Heart right ventricle (tissue), 16 donors: ENCODE data around the gene DELE1. TPM values are rescaled to one million over a fixed set of nuclear protein-coding genes. Genes with fewer than 3 reads are reported as not detected.
A peak's percentile ranks its signal among the peaks of the same experiment; 100 is the strongest.

ENCODE experiments used
- ATAC-seq, 8 donors: fragments of 200-7000 bp; cut with Tn5 transposase; one replicate each; pipeline ENCODE4 v1.9.1; 2020; ENCODE audit warnings: mild to moderate bottlenecking in 8 of 8, moderate library complexity in 8 of 8, moderate number of reproducible peaks in 1 of 8
- DNase-seq, 2 donors: peaks; one replicate each; pipeline ENCODE4 v3.0.0-alpha.2; 2020
- H3K27ac ChIP-seq, 10 donors: fragments of 200-600 bp; sonication (generic) in 2 of 10; one replicate each; pipeline versions ENCODE4 v1.5.0 to v1.8.0; 2020 to 2022; ENCODE audit warnings: mild to moderate bottlenecking in 3 of 10
- H3K27me3 ChIP-seq, 7 donors: fragments of 200-600 bp; one replicate each; pipeline ENCODE4 v1.8.0; 2021 to 2022; ENCODE audit warnings: mild to moderate bottlenecking in 2 of 7
- H3K36me3 ChIP-seq, 9 donors: fragments of 200-600 bp; sonication (generic) in 1 of 9; one replicate each; pipeline versions ENCODE4 v1.5.0 to v1.8.0; 2020 to 2022; ENCODE audit warnings: mild to moderate bottlenecking in 2 of 9
- H3K4me1 ChIP-seq, 9 donors: fragments of 200-600 bp; sonication (generic) in 1 of 9; one replicate each; pipeline versions ENCODE4 v1.5.0 to v1.8.0; 2020 to 2022; ENCODE audit warnings: mild to moderate bottlenecking in 4 of 9
- H3K4me3 ChIP-seq, 10 donors: fragments of 200-600 bp; sonication (generic) in 2 of 10; one replicate each; pipeline versions ENCODE4 v1.5.0 to v1.8.0; 2020 to 2022; ENCODE audit warnings: mild to moderate bottlenecking in 7 of 10, moderate library complexity in 2 of 10
- H3K9me3 ChIP-seq, 11 donors: fragments of 200-600 bp in 10 of 11; sonication (generic) in 2 of 11; one replicate each; pipeline versions ENCODE4 v1.5.0 to v1.8.0; 2013 to 2022; ENCODE audit warnings: mild to moderate bottlenecking in 2 of 11, control low read depth in 1 of 11, moderate library complexity in 1 of 11
- CTCF ChIP-seq, 9 donors: fragments of 200-600 bp; sonication (generic) in 2 of 9; IDR thresholded peaks; one replicate each; pipeline versions ENCODE4 v1.5.0 to v1.8.0; 2021 to 2022; ENCODE audit warnings: antibody characterized with exemption in 9 of 9, mild to moderate bottlenecking in 5 of 9, moderate library complexity in 1 of 9
- WGBS, 2 donors: extraction: QIAGEN DNeasy Blood & Tissue Kit; methylation state at CpG; one replicate each; pipeline ENCODE4 v1.1.7; 2013; ENCODE audit warnings: inconsistent platforms in 1 of 2; 5-methylcytosine and 5-hydroxymethylcytosine counted together
- intact Hi-C, 10 donors: fragments of 100-400 bp; cut with DNase I; formaldehyde crosslinking; loops; one replicate each; pipeline versions ENCODE4 v1.11.1 to v1.14.2; 2022
- polyA plus RNA-seq, 2 donors: library from polyadenylated mRNA; stranded (reverse); fragments of 200-250 nt; gene quantifications; one replicate each; pipeline ENCODE4 v1.2.3, GENCODE V29; 2013
- total RNA-seq, 10 donors: library from RNA; stranded (reverse); fragmentation: NEBNext Ultra II Directional in 3 of 10; extraction: Animal tissue kit (Norgen Biotek cat#: 25700) in 3 of 10; gene quantifications; one replicate each; pipeline versions ENCODE4 v1.2.1 to v1.2.4, GENCODE V29; 2021 to 2023
- donor health status: Arrhythmogenic right ventricular cardiomyopathy.
- donor health status: ischemic (EF 13 %, LVEDD 7.1; RV severe dilation, severe dysfunction).
- donor health status: healthy with polysubstance abuse.
- donor health status: DM: no; HTN: yes; CAD: no.
- donor health status: DM: no; HTN: no; CAD: no.
- donor health status: ischemic (EF 25% LVEDD 6.9; RV normal size, moderate dysfunction).
- donor health status: ischemic (EF 25% LVEDD 5.7; RV mildly dilated, moderate dysfunction).
- donor health status: healthy.
- donor health status: DM: yes; HTN: yes; CAD: no.
- donor health status: Ischemic cardiomyopathy.
- donor health status: ischemic (EF 35%, LVEDD 5.7; RV mildly dilated, moderate dysfunction).
- donor health status: nonischemic (EF 11% LVEDD 7.7; RV severe dilation, severe dysfunction).
- donor health status: DM: yes; HTN: yes; CAD: no.
- donor health status: PGD.
- donor health status: ischemic (EF 29% LVEDD 5.4; RV normal size, mild dysfunction).
- donor health status: nonischemic (EF 23%, LVEDD 6.1; RV moderate dilation, normal function).

The DELE1 gene
- total and polyA plus RNA-seq, 12 donors, result 50.1 to 192 (median 113) TPM

DNA sequence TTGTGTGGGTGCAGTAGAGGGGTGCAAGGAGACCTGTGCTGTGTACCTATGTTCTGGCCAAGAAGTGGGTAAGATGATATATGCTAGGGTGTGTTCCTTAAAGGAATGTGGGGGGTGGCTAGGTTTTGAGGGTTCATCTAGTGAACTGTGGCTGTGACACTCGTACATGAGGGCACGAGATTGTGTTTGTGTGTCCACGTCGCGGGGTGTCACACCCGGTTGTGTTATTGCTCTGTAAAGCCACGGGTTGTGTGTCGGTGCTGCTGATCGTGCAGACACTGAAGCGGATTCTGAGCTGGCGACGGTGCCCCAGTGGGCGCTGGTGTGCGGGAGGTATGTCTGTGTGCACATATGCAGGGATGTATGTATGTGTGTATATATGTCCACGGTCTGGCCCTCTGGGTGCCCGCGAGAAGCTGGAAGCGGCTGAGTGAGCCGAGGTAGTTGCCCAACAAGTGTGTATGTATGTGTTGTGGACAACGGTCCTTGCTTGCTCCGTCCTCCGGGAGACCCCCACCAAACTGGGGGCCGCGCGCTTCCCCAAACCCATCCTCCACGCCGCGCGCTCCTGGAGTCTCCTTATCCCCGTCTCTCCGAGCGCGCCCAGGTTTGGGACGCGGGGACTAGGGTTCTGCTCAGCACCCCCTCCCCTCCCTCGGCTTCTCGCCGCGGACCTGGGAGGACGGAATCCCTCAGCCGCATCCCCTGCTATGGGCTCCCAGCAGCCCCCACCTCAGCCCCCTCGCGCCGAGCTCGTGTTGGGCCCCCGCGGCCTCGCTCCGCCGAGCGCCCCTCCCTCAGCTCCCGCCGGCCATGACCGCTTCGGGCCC, 46.1 kb upstream of the DELE1 start:
- no peaks in the 10 kb centered on the region for H3K9me3 ChIP-seq
- ATAC-seq, result no peak
- intact Hi-C loops, result loop anchor here in 9 of 10 donors (2.0 to 5.0 kb wide), 10 partner anchors 29 to 185 kb away; no protein-coding TSS in a partner anchor
- H3K4me3 ChIP-seq, result peak overlapping the region; percentile 56 to 92 (median 84)
- no peak for TF ChIP-seq CTCF (IDR thresholded peaks at IDR 0.05)
- DNase-seq, result no peak
- H3K36me3 ChIP-seq, result no peaks in the 10 kb centered on the region
- H3K27me3 ChIP-seq, result peaks cover 1 to 89% (median 48%) of the 10 kb centered on the region in 7 donors
- WGBS, 2 donors, result 1% methylated on average over 54 to 55 of the region's 55 CpGs
- peaks cover 5 to 96% (median 60%) of the 10 kb centered on the region in 9 donors for H3K4me1 ChIP-seq
- H3K27ac ChIP-seq, result peak overlapping the region; percentile 85 to 98 (median 94)

DNA sequence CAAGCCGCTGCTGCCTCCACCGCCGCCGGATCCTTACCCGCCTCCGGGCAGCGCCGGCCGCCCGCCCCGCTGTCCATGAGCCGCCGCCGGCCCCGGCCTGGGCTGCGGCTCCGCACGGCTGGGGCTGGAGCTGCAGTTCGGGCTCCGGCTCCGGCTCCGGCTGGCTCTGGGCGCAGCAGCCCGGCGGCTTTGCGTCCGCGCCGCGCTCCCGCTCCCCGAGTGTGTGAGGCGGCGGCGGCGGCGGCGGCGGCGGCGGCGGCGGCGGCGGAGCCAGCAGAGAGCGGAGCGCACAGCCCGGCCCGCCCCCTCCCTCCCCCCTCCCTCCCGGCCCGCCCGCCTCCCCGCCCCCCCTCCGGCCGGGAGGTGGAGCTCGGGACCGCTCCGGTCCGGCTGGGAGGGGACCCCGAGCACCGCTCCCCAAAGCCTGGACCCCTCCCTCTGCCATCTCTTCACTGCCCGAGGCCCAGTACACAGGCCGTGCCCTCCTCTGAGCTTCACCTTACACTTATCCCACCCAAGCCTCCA, 45.4 kb upstream of the DELE1 start, which contains the start of gene PCDH1:
Gene PCDH1 (minus strand): TSS at position 225 of the 525 bp plus-strand sequence. CDS start 148 bp downstream, at position 77.
- peaks cover 8 to 89% (median 55%) of the 10 kb centered on the region in 7 donors for H3K27me3 ChIP-seq
- peaks cover 5 to 96% (median 61%) of the 10 kb centered on the region in 9 donors for H3K4me1 ChIP-seq
- H3K27ac ChIP-seq, result peak within 1 kb of the TSS; percentile 85 to 98 (median 94)
- WGBS, 2 donors, result 0 to 1% methylated on average over 44 to 55 of the region's 63 CpGs
- ATAC-seq (peak; percentile 45 to 72 (median 64)), DNase-seq (peak; percentile 45 to 55)
- no peak for TF ChIP-seq CTCF (IDR thresholded peaks at IDR 0.05)
- H3K9me3 ChIP-seq, result no peaks in the 10 kb centered on the region
- H3K36me3 ChIP-seq, result no peaks in the 10 kb centered on the region
- peak within 1 kb of the TSS; percentile 56 to 92 (median 84) for H3K4me3 ChIP-seq
- intact Hi-C loops, result loop anchor here in 9 of 10 donors (2.0 to 5.0 kb wide), 10 partner anchors 29 to 185 kb away; no protein-coding TSS in a partner anchor

GRCh38 chr5:141878711-141879425, 44.8 kb upstream of the DELE1 start:
- peaks cover 8 to 94% (median 60%) of the 10 kb centered on the region in 7 donors for H3K27me3 ChIP-seq
- peak; percentile 77 to 96 for DNase-seq
- intact Hi-C loops, result loop anchor here in 9 of 10 donors (1.0 to 5.0 kb wide), 11 partner anchors 30 to 186 kb away; no protein-coding TSS in a partner anchor
- WGBS, 2 donors, result 0 to 1% methylated on average over 40 of the region's 40 CpGs
- H3K4me3 ChIP-seq, result peak overlapping the region; percentile 38 to 92 (median 84)
- H3K9me3 ChIP-seq, result no peaks in the 10 kb centered on the region
- H3K27ac ChIP-seq, result peak overlapping the region; percentile 77 to 97 (median 93)
- peak; percentile 96 to 99 (median 98) for TF ChIP-seq CTCF (IDR thresholded peaks at IDR 0.05)
- peaks cover 5 to 95% (median 60%) of the 10 kb centered on the region in 9 donors for H3K4me1 ChIP-seq
- ATAC-seq, result peak; percentile 76 to 90 (median 84)
- no peaks in the 10 kb centered on the region for H3K36me3 ChIP-seq

DNA sequence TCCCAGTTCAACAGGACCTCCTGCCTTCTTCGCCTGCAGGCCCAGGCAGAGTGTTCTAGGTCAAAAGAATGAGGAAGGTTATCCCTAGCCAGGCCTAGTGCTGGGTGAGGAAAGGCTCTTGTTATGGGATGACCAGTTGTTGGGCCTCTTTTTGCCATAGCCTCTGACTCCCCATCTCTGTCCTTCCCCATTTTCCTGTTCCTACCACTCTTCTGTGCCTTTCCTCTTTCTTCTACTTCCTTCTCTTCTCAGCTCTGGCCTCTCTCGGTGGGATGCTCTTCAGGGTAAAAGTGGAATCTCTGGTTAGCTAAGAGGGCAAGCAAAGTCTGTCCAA, 44.3 kb upstream of the DELE1 start:
- Histone ChIP-seq H3K27me3 (peaks cover 8 to 94% (median 59%) of the 10 kb centered on the region in 7 donors), H3K9me3 (no peaks in the 10 kb centered on the region), H3K36me3 (no peaks in the 10 kb centered on the region), H3K4me3 (no peak overlapping the region), H3K4me1 (peaks cover 5 to 90% (median 55%) of the 10 kb centered on the region in 9 donors), H3K27ac (peak overlapping the region in 9 of 10 donors; percentile 31 to 97 (median 92))
- WGBS, 2 donors, result 0 to 1% methylated on average over 2 of the region's 2 CpGs
- no peak for DNase-seq
- no peak for ATAC-seq
- TF ChIP-seq CTCF (IDR thresholded peaks at IDR 0.05), result peak in 4 of 9 donors; percentile 1 to 40 (median 12)
- intact Hi-C loops, result loop anchor here in 9 of 10 donors (1.0 to 5.0 kb wide), 11 partner anchors 31 to 187 kb away; no protein-coding TSS in a partner anchor
